Endothelial cell (in vitro differentiated cells): ENCODE data around the gene ACKR3. TPM values are rescaled to one million over a fixed set of nuclear protein-coding genes. Genes with fewer than 3 reads are reported as not detected.

Source experiments
- DNase-seq: peaks from one replicate; pipeline ENCODE4 v3.0.0; 2021; ENCODE audit warnings: low spot score
- H3K27ac Mint-ChIP-seq: one replicate; pipeline ENCODE4 v1.8.0; 2021; ENCODE audit warnings: mixed read lengths, inconsistent platforms; ENCODE audit not compliant: unreplicated experiment
- H3K27me3 Mint-ChIP-seq: one replicate; pipeline ENCODE4 v1.8.0; 2021; ENCODE audit warnings: mild to moderate bottlenecking, moderate library complexity, mixed read lengths, inconsistent platforms; ENCODE audit not compliant: unreplicated experiment
- H3K36me3 Mint-ChIP-seq: one replicate; pipeline ENCODE4 v1.8.0; 2021; ENCODE audit warnings: mild to moderate bottlenecking, low read depth, mixed read lengths, inconsistent platforms; ENCODE audit not compliant: unreplicated experiment
- H3K4me1 Mint-ChIP-seq: one replicate; pipeline ENCODE4 v1.8.0; 2021; ENCODE audit warnings: mild to moderate bottlenecking, mixed read lengths, inconsistent platforms; ENCODE audit not compliant: unreplicated experiment
- H3K4me3 Mint-ChIP-seq: one replicate; pipeline ENCODE4 v1.8.0; 2021; ENCODE audit warnings: mild to moderate bottlenecking, mixed read lengths, inconsistent platforms; ENCODE audit not compliant: unreplicated experiment
- H3K9me3 Mint-ChIP-seq: one replicate; pipeline ENCODE4 v1.8.0; 2021; ENCODE audit warnings: mixed read lengths, inconsistent platforms; ENCODE audit not compliant: unreplicated experiment
- CTCF ChIP-seq: fragments of 200-600 bp; sonication (generic); IDR thresholded peaks from one replicate; pipeline ENCODE4 v1.5.0; 2021; ENCODE audit warnings: antibody characterized with exemption; ENCODE audit not compliant: unreplicated experiment
- total RNA-seq: library from RNA; stranded (reverse); fragmentation: NEBNext Ultra II Directional; extraction: Animal tissue kit (Norgen Biotek cat#: 25700); gene quantifications from one replicate; pipeline ENCODE4 v1.2.1, GENCODE V29; 2021; ENCODE audit not compliant: unreplicated experiment

The ACKR3 gene
- total RNA-seq, 1 donor from 2014 or later, result 24.8 TPM

GRCh38 chr2:236584521-236585384 lies 15.1 kb downstream of the ACKR3 start:
- DNase-seq, result no peak
- H3K36me3 Mint-ChIP-seq, result peaks cover 14% of the 10 kb centered on the region
- no peaks in the 10 kb centered on the region for H3K4me1 Mint-ChIP-seq
- H3K27me3 Mint-ChIP-seq, result no peaks in the 10 kb centered on the region
- H3K4me3 Mint-ChIP-seq, result no peak overlapping the region
- H3K9me3 Mint-ChIP-seq, result no peaks in the 10 kb centered on the region
- no peak overlapping the region for H3K27ac Mint-ChIP-seq
- TF ChIP-seq CTCF, result no peak

GRCh38 chr2:236585966-236586365 lies 16.3 kb downstream of the ACKR3 start:
- no peaks in the 10 kb centered on the region for H3K27me3 Mint-ChIP-seq
- H3K36me3 Mint-ChIP-seq, result peaks cover 6% of the 10 kb centered on the region
- no peak for TF ChIP-seq CTCF
- no peak for DNase-seq
- no peaks in the 10 kb centered on the region for H3K9me3 Mint-ChIP-seq
- no peaks in the 10 kb centered on the region for H3K4me1 Mint-ChIP-seq
- H3K4me3 Mint-ChIP-seq, result no peak overlapping the region
- H3K27ac Mint-ChIP-seq, result no peak overlapping the region

GRCh38 chr2:236587861-236588815 lies 18.5 kb downstream of the ACKR3 start:
- no peak for DNase-seq
- H3K27me3 Mint-ChIP-seq, result no peaks in the 10 kb centered on the region
- H3K36me3 Mint-ChIP-seq, result no peaks in the 10 kb centered on the region
- TF ChIP-seq CTCF, result no peak
- H3K4me1 Mint-ChIP-seq, result no peaks in the 10 kb centered on the region
- peak overlapping the region; percentile 16 for H3K27ac Mint-ChIP-seq
- no peaks in the 10 kb centered on the region for H3K9me3 Mint-ChIP-seq
- H3K4me3 Mint-ChIP-seq, result no peak overlapping the region

GRCh38 chr2:236588932-236589592 lies 19.4 kb downstream of the ACKR3 start:
- peak overlapping the region; percentile 16 for H3K27ac Mint-ChIP-seq
- no peaks in the 10 kb centered on the region for H3K9me3 Mint-ChIP-seq
- no peak overlapping the region for H3K4me3 Mint-ChIP-seq
- H3K4me1 Mint-ChIP-seq, result no peaks in the 10 kb centered on the region
- no peak for TF ChIP-seq CTCF
- H3K27me3 Mint-ChIP-seq, result no peaks in the 10 kb centered on the region
- no peak for DNase-seq
- no peaks in the 10 kb centered on the region for H3K36me3 Mint-ChIP-seq
